Skeletal muscle tissue (tissue), 4 donors: ENCODE data around the gene KRT33A. TPM values are rescaled to one million over a fixed set of nuclear protein-coding genes. Genes with fewer than 3 reads are reported as not detected.

Experiments
- H3K27ac ChIP-seq: one replicate; pipeline ENCODE4 v1.7.0; 2013; ENCODE audit warnings: mild to moderate bottlenecking, low read depth, low read length, inconsistent platforms
- H3K27me3 ChIP-seq, 3 donors: one replicate each; pipeline ENCODE4 v1.7.0; 2013; ENCODE audit warnings: low read length in 3 of 3; ENCODE audit not compliant: control insufficient read depth in 3 of 3, insufficient read depth in 3 of 3
- H3K36me3 ChIP-seq, 3 donors: one replicate each; pipeline ENCODE4 v1.7.0; 2013; ENCODE audit warnings: low read length in 3 of 3; ENCODE audit not compliant: control insufficient read depth in 3 of 3, insufficient read depth in 3 of 3
- H3K4me1 ChIP-seq, 3 donors: one replicate each; pipeline ENCODE4 v1.7.0; 2013; ENCODE audit warnings: low read length in 3 of 3, mild to moderate bottlenecking in 3 of 3; ENCODE audit not compliant: control insufficient read depth in 3 of 3, insufficient read depth in 3 of 3
- H3K4me3 ChIP-seq, 3 donors: one replicate each; pipeline ENCODE4 v1.7.0; 2013; ENCODE audit warnings: low read length in 3 of 3
- H3K9ac ChIP-seq, 3 donors: one replicate each; pipeline ENCODE4 v1.7.0; 2013; ENCODE audit warnings: low read length in 3 of 3, mild to moderate bottlenecking in 3 of 3, moderate library complexity in 2 of 3, low read depth in 1 of 3
- H3K9me3 ChIP-seq, 3 donors: one replicate each; pipeline ENCODE4 v1.7.0; 2013; ENCODE audit warnings: low read length in 3 of 3; ENCODE audit not compliant: control insufficient read depth in 3 of 3
- total RNA-seq: library from RNA; depleted of rRNA; stranded (reverse); fragments of >200 nt; gene quantifications from one replicate; pipeline ENCODE4 v1.2.3, GENCODE V29; 2014
- donor health status: Osteomylitis.

The KRT33A gene
- total RNA-seq, 1 donor from 2014 or later, result not detected

DNA sequence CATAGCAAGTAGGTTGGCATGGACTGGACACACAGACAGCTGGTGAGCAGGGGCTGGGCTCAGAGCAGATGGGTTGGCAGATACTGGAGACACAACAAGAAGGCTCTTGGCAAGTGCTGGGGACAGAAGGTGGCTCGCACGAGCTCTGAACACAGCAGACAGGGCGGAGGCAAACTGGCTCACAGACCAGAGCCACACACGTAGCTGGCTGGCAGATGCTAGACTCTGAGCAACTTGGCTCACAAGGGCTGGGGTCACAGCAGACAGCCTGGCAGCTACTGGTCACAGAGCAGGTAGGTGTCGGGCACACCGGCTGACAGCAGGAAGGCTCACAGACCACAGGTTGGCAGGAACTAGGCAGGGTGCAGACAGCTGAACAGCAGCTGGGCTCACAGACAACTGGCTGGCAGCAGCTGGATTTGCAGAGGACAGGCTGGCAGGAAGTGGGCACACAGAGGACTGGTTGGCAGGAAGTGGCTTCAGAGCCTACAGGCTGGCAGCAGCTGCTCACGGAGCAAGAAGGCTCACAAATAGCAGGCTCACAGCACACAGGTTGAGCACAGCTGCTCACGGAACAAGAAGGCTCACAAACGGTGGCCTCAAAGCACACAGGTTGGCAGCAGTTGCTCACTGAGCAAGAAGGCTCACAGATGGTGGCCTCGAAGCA, 42.2 kb downstream of the KRT33A start:
- Histone ChIP-seq H3K36me3 (no peaks in the 10 kb centered on the region), H3K27ac (no peak overlapping the region)

GRCh38 chr17:41307647-41308046, 43.0 kb downstream of the KRT33A start:
- peaks cover 0 to 44% (median 35%) of the 10 kb centered on the region in 3 donors for H3K27me3 ChIP-seq
- peaks cover 0 to under 1% (median 0%) of the 10 kb centered on the region in 3 donors for H3K9me3 ChIP-seq
- no peak overlapping the region for H3K9ac ChIP-seq
- H3K27ac ChIP-seq, result no peak overlapping the region
- no peaks in the 10 kb centered on the region for H3K36me3 ChIP-seq
- H3K4me3 ChIP-seq, result no peak overlapping the region
- H3K4me1 ChIP-seq, result peaks cover 13 to 18% (median 16%) of the 10 kb centered on the region in 3 donors

More for the DNA sequence above, 42.2 kb downstream of the KRT33A start:
- peaks cover 13 to 18% (median 16%) of the 10 kb centered on the region in 3 donors for H3K4me1 ChIP-seq
- H3K27me3 ChIP-seq, result peaks cover 0 to 45% (median 35%) of the 10 kb centered on the region in 3 donors
- H3K9me3 ChIP-seq, result no peaks in the 10 kb centered on the region
- H3K9ac ChIP-seq, result no peak overlapping the region
- H3K4me3 ChIP-seq, result peak overlapping the region; percentile 25 to 57 (median 45)

DNA sequence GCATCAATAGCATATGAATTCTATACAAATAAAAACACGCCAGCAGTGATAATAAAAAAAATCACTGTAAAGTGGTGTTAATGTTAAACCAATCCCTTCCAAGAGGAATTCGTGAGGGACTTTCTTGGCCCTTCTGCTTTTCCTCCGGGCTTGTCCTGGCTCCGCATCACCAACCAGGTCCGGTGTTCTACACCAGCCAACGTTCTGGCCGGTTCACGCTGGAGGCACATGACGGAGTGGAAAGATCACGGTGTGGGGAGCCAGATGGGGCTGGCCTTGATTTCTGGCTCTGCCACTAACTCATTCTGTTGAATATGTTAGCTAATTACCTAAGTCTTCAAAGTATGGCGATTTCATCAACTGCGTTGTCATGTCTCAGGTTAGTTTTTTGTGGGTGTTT, 46.5 kb downstream of the KRT33A start:
- H3K4me3 ChIP-seq, result no peak overlapping the region
- peaks cover 0 to 2% (median 0%) of the 10 kb centered on the region in 3 donors for H3K9me3 ChIP-seq
- H3K36me3 ChIP-seq, result no peaks in the 10 kb centered on the region
- H3K4me1 ChIP-seq, result peaks cover 13 to 15% (median 14%) of the 10 kb centered on the region in 3 donors
- no peak overlapping the region for H3K9ac ChIP-seq
- H3K27me3 ChIP-seq, result peaks cover 0 to 53% (median 34%) of the 10 kb centered on the region in 3 donors
- no peak overlapping the region for H3K27ac ChIP-seq

GRCh38 chr17:41302981-41303380, 47.6 kb downstream of the KRT33A start:
- peaks cover 3 to 52% (median 25%) of the 10 kb centered on the region in 3 donors for H3K27me3 ChIP-seq
- peaks cover 0 to 2% (median 0%) of the 10 kb centered on the region in 3 donors for H3K9me3 ChIP-seq
- H3K36me3 ChIP-seq, result no peaks in the 10 kb centered on the region
- H3K4me1 ChIP-seq, result peaks cover 2 to 4% (median 3%) of the 10 kb centered on the region in 3 donors
- H3K4me3 ChIP-seq, result no peak overlapping the region
- H3K27ac ChIP-seq, result no peak overlapping the region
- H3K9ac ChIP-seq, result no peak overlapping the region

GRCh38 chr17:41301916-41302901, 48.4 kb downstream of the KRT33A start, which contains the start of gene KRTAP29-1:
KRTAP29-1 (minus strand) TSS chr17:41302851; CDS start chr17:41302851, 0 bp downstream.
- H3K9ac ChIP-seq, result no peak within 1 kb of the TSS
- peaks cover 4 to 48% (median 17%) of the 10 kb centered on the region in 3 donors for H3K27me3 ChIP-seq
- no peak within 1 kb of the TSS for H3K27ac ChIP-seq
- peaks cover 0 to 2% (median 0%) of the 10 kb centered on the region in 3 donors for H3K9me3 ChIP-seq
- no peaks in the 10 kb centered on the region for H3K36me3 ChIP-seq
- no peak within 1 kb of the TSS for H3K4me3 ChIP-seq
- no peaks in the 10 kb centered on the region for H3K4me1 ChIP-seq

DNA sequence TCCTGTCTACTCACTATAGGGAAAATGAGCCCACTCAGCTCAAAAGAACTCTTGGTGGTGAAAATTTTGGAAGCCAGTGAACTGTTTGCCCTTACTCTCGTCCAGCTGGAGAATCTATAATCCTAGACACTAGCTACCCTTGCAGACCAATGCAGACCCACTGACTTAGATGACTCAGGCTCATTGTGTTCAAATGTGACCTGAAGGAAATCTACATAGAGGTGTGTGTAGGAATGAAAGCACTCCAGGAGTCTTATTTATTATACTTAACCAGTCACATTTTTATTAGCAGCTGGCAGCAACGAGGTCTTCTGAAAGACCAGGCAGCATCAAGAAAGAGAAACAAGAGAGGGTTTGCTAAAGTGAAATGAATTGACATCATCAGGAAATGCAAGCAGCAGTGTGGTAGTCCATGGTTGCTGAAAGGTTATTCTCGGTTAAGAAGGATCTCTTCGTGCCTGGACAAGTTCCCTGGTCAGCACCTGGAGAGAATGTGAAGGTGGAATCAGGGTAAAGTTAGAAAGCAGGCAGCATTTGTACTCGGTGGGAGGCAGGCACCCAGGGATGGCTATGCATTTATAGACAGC, 49.3 kb downstream of the KRT33A start:
- H3K36me3 ChIP-seq, result no peaks in the 10 kb centered on the region
- H3K4me3 ChIP-seq, result no peak overlapping the region
- H3K4me1 ChIP-seq, result no peaks in the 10 kb centered on the region
- H3K27ac ChIP-seq, result no peak overlapping the region
- peaks cover 0 to 2% (median 0%) of the 10 kb centered on the region in 3 donors for H3K9me3 ChIP-seq
- H3K9ac ChIP-seq, result no peak overlapping the region
- peaks cover 4 to 40% (median 9%) of the 10 kb centered on the region in 3 donors for H3K27me3 ChIP-seq

GRCh38 chr17:41298458-41299135, 52.0 kb downstream of the KRT33A start:
- H3K27me3 ChIP-seq, result peaks cover under 1 to 33% (median 4%) of the 10 kb centered on the region in 3 donors
- H3K4me1 ChIP-seq, result no peaks in the 10 kb centered on the region
- H3K27ac ChIP-seq, result no peak overlapping the region
- no peak overlapping the region for H3K9ac ChIP-seq
- H3K36me3 ChIP-seq, result no peaks in the 10 kb centered on the region
- H3K4me3 ChIP-seq, result no peak overlapping the region
- H3K9me3 ChIP-seq, result peaks cover 0 to 2% (median 0%) of the 10 kb centered on the region in 3 donors

GRCh38 chr17:41296846-41297245, 53.8 kb downstream of the KRT33A start:
- H3K27ac ChIP-seq, result no peak overlapping the region
- H3K36me3 ChIP-seq, result no peaks in the 10 kb centered on the region
- H3K9ac ChIP-seq, result no peak overlapping the region
- no peak overlapping the region for H3K4me3 ChIP-seq
- H3K9me3 ChIP-seq, result no peaks in the 10 kb centered on the region
- H3K4me1 ChIP-seq, result no peaks in the 10 kb centered on the region
- peaks cover 0 to 23% (median 4%) of the 10 kb centered on the region in 3 donors for H3K27me3 ChIP-seq
